Glutamatergic neuron (in vitro differentiated cells): ENCODE data around the gene SIGLEC5. TPM values are rescaled to one million over a fixed set of nuclear protein-coding genes. Genes with fewer than 3 reads are reported as not detected.

ENCODE experiments used
- DNase-seq: peaks from one replicate; pipeline ENCODE4 v3.0.0; 2022
- H3K27ac Mint-ChIP-seq: one replicate; pipeline ENCODE4 v1.8.0; 2020; ENCODE audit warnings: mild to moderate bottlenecking, mixed read lengths, inconsistent platforms; ENCODE audit not compliant: unreplicated experiment
- H3K27me3 Mint-ChIP-seq: one replicate; pipeline ENCODE4 v1.8.0; 2020; ENCODE audit warnings: mild to moderate bottlenecking, moderate library complexity, mixed read lengths, inconsistent platforms; ENCODE audit not compliant: unreplicated experiment
- H3K36me3 Mint-ChIP-seq: one replicate; pipeline ENCODE4 v1.8.0; 2020; ENCODE audit warnings: mild to moderate bottlenecking, mixed read lengths, inconsistent platforms; ENCODE audit not compliant: unreplicated experiment
- H3K4me1 Mint-ChIP-seq: one replicate; pipeline ENCODE4 v1.8.0; 2020; ENCODE audit warnings: mild to moderate bottlenecking, low read depth, mixed read lengths, inconsistent platforms; ENCODE audit not compliant: unreplicated experiment
- H3K4me3 Mint-ChIP-seq: one replicate; pipeline ENCODE4 v1.8.0; 2020; ENCODE audit warnings: mild to moderate bottlenecking, mixed read lengths, inconsistent platforms; ENCODE audit not compliant: unreplicated experiment
- H3K9me3 Mint-ChIP-seq: one replicate; pipeline ENCODE4 v1.8.0; 2020; ENCODE audit warnings: mild to moderate bottlenecking, moderate library complexity, mixed read lengths, inconsistent platforms; ENCODE audit not compliant: unreplicated experiment
- total RNA-seq: library from RNA; stranded (reverse); fragmentation: NEBNext Ultra II Directional; extraction: Animal tissue kit (Norgen Biotek cat#: 25700); gene quantifications from one replicate; pipeline ENCODE4 v1.2.1, GENCODE V29; 2021; ENCODE audit not compliant: unreplicated experiment
- TF ChIP-seq, protein P1 (sequence below): fragments of 200-600 bp; sonication (generic); IDR thresholded peaks from one replicate; pipeline ENCODE4 v1.5.0; 2021; ENCODE audit not compliant: partially characterized antibody, unreplicated experiment

SIGLEC5 gene
- total RNA-seq, 1 donor from 2014 or later = not detected

DNA sequence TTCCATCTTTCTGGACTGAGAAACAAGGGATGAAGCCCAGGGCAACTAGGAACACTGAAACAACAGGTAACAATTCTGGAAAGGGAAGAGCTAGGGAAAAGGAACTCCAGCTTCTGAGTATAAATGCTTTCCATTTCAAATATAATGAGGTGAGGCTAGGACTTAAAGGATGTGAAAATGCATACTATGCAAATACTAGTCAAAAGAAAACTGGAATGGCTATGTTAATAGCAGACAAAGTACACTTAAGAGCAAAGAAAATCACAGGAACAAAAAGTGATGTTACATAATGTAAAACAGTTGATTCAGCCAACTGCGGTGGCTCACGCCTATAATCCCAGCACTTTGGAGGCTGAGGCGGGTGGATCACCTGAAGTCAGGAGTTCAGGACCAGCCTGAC lies 10.2 kb upstream of the SIGLEC5 start:
- DNase-seq = no peak
- Mint-ChIP-seq H3K4me3 (no peak overlapping the region), H3K9me3 (peaks cover 2% of the 10 kb centered on the region), H3K27me3 (no peaks in the 10 kb centered on the region), H3K4me1 (no peaks in the 10 kb centered on the region), H3K36me3 (no peaks in the 10 kb centered on the region), H3K27ac (no peak overlapping the region)
- TF ChIP-seq, protein P1, sequence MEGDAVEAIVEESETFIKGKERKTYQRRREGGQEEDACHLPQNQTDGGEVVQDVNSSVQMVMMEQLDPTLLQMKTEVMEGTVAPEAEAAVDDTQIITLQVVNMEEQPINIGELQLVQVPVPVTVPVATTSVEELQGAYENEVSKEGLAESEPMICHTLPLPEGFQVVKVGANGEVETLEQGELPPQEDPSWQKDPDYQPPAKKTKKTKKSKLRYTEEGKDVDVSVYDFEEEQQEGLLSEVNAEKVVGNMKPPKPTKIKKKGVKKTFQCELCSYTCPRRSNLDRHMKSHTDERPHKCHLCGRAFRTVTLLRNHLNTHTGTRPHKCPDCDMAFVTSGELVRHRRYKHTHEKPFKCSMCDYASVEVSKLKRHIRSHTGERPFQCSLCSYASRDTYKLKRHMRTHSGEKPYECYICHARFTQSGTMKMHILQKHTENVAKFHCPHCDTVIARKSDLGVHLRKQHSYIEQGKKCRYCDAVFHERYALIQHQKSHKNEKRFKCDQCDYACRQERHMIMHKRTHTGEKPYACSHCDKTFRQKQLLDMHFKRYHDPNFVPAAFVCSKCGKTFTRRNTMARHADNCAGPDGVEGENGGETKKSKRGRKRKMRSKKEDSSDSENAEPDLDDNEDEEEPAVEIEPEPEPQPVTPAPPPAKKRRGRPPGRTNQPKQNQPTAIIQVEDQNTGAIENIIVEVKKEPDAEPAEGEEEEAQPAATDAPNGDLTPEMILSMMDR = no peak

DNA sequence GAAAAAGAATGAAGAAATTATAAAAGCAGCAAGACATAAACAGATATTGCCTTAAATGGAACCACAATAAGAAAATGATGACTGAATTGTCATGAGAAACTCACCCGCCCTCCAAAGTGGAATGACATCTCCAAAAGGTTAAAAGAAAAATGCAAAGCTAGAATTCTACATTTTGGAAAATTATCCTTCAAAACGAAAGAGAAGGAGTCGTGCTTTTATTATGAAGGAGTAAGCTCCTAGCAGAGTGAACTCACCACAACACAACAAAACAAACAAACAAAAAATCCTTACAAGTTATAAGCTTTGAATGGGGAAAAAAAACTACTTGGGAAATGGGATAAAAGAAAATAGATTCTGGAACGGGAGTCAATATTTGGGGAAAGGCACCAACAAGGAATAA lies 9.7 kb upstream of the SIGLEC5 start:
- H3K9me3 Mint-ChIP-seq = peaks cover 2% of the 10 kb centered on the region
- TF ChIP-seq, protein P1 = no peak
- H3K27ac Mint-ChIP-seq = no peak overlapping the region
- H3K4me1 Mint-ChIP-seq = no peaks in the 10 kb centered on the region
- H3K36me3 Mint-ChIP-seq = no peaks in the 10 kb centered on the region
- DNase-seq = no peak
- H3K27me3 Mint-ChIP-seq = no peaks in the 10 kb centered on the region
- no peak overlapping the region for H3K4me3 Mint-ChIP-seq

DNA sequence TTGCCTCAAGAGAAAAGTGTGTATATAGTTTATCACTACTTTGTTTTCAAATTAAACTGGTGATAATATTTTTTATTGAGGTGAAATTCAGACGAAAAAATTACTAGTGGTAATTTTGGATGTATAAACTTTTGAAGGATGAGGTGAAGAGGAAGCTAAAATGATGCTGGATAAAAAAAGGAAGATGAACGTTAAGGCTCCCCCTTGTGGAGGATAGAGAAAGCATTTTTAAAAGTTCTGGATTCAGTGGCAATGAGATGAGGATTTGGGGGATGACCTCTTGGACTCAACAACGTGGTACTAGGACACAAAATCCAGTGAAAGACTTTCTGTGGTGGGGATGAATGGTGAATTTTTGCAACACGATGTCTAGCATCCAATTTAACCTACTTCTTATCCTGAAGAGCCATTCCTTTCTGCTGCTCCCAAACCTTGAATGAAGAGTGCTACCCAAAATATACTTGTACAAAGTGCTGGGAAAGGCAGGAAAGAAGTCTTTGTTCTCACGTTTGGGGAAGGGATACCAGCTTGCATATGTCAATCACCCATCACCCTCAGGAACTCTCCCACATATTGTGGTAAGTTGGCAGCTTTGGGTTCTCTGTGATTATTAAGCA lies 7.3 kb upstream of the SIGLEC5 start:
- TF ChIP-seq, protein P1 = peak; percentile 42
- no peak overlapping the region for H3K27ac Mint-ChIP-seq
- H3K4me1 Mint-ChIP-seq = no peaks in the 10 kb centered on the region
- no peaks in the 10 kb centered on the region for H3K27me3 Mint-ChIP-seq
- no peak overlapping the region for H3K4me3 Mint-ChIP-seq
- no peak for DNase-seq
- peaks cover 2% of the 10 kb centered on the region for H3K9me3 Mint-ChIP-seq
- H3K36me3 Mint-ChIP-seq = no peaks in the 10 kb centered on the region

DNA sequence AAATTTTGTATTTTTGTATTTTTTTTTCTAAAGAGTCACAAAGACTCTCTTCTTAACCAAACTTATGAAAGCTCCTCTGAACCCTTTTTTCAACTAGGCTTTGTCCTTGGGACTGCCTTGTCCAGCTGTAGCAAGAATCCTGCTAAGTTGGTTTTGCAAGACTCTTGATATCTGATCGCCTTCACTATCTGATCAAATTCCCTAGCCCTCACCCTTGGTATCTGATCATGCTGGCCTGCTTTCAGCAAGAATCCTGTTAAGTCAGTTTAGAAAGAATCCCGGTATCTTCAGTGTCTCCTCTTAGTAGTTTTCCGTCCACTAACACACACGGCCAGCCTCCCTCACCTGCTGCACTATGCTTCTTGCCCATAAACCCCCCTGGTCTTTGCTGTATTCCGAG lies 1.9 kb upstream of the SIGLEC5 start:
- Mint-ChIP-seq H3K4me3 (no peak overlapping the region), H3K27me3 (peaks cover 5% of the 10 kb centered on the region), H3K27ac (no peak overlapping the region), H3K9me3 (peaks cover 2% of the 10 kb centered on the region), H3K36me3 (no peaks in the 10 kb centered on the region), H3K4me1 (no peaks in the 10 kb centered on the region)
- no peak for DNase-seq
- TF ChIP-seq, protein P1 = no peak

DNA sequence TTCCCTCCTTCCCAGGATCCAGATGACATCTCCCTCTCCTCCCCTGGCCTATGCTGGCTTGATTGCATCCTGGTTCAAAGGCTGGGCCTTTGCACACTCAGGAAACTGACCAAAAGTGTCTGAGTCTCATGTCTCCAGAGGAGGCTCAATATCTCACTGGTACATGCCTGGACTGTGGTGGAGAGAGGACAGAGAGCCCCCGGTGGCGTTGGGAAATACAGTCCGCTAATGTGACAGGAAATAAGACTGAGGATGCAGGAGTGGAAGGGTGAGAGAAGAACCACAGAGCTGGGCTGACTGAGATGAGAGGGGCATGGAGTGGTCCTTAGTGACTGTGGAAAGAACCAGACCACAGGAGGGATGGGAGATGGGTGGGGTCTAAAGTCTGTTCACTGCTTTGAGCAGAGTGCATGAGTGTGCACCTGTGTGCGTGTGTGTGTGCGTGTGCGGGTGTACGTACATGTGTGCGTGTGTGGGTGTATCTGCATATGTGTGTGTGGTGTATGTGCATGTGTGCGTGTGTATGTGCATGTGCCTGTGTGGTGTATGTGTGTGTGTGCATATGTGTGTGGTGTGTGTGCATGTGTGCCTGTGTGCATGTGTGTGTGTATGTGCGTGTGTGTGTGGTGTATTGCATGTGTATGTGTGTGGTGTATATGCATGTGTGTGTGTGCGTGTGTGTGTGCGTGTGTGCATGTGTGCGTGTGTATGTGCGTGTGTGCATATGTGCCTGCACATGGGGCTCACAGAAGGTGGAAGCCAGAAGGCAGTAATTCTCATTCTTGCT lies 1.9 kb downstream of the SIGLEC5 start:
- H3K4me3 Mint-ChIP-seq = no peak overlapping the region
- peaks cover 2% of the 10 kb centered on the region for H3K9me3 Mint-ChIP-seq
- no peak for DNase-seq
- TF ChIP-seq, protein P1 = no peak
- no peaks in the 10 kb centered on the region for H3K4me1 Mint-ChIP-seq
- H3K36me3 Mint-ChIP-seq = no peaks in the 10 kb centered on the region
- H3K27me3 Mint-ChIP-seq = peaks cover 10% of the 10 kb centered on the region
- H3K27ac Mint-ChIP-seq = no peak overlapping the region
